Fibroblast of skin of scalp (primary cell): ENCODE data around the gene PPP1R11. TPM values are rescaled to one million over a fixed set of nuclear protein-coding genes. Genes with fewer than 3 reads are reported as not detected.
A peak's percentile ranks its signal among the peaks of the same experiment; 100 is the strongest.
"Not testable (repeated sequence)": the region's sequence is repeated elsewhere in the genome, so short reads cannot be mapped to it uniquely, and the experiment has no call there.

ENCODE experiments used
- DNase-seq: peaks from one replicate; pipeline ENCODE4 v3.0.0-alpha.2; 2013
- polyA plus RNA-seq, 2 experiments: library from polyadenylated mRNA; unstranded; fragments of 120-200 nt; gene quantifications; one replicate each; pipeline ENCODE4 v1.2.1, GENCODE V29; 2013; ENCODE audit not compliant: insufficient read length in 2 of 2

The PPP1R11 gene
- polyA plus RNA-seq (2013, experiment 1 of 2; ENCODE audit: insufficient read length), result 61.7 TPM
- polyA plus RNA-seq (2013, experiment 2 of 2; ENCODE audit: insufficient read length), result 62.3 TPM

- DNase-seq, result peak; percentile 99
Observed at GRCh38 chr6:30066577-30067459, at the start of gene PPP1R11. Gene PPP1R11 (plus strand): TSS chr6:30067198. CDS start chr6:30067411, 213 bp downstream.

- no peak for DNase-seq
Observed at GRCh38 chr6:30019819-30020218, 47.2 kb upstream of the PPP1R11 start.

GRCh38 chr6:30020626-30021025, 46.4 kb upstream of the PPP1R11 start:
- no peak for DNase-seq

GRCh38 chr6:30022189-30022588, 44.8 kb upstream of the PPP1R11 start:
- DNase-seq, result no peak

GRCh38 chr6:30022712-30023111, 44.3 kb upstream of the PPP1R11 start:
- not testable (repeated sequence) for DNase-seq

- DNase-seq, result no peak
Observed at GRCh38 chr6:30025186-30025585, 41.8 kb upstream of the PPP1R11 start.

- no peak for DNase-seq
Observed at GRCh38 chr6:30029588-30029987, 37.4 kb upstream of the PPP1R11 start.

- no peak for DNase-seq
Observed at GRCh38 chr6:30031381-30031780, 35.6 kb upstream of the PPP1R11 start.

- DNase-seq, result peak; percentile 12
Observed at GRCh38 chr6:30033440-30033839, 33.6 kb upstream of the PPP1R11 start.

- DNase-seq, result no peak
Observed at GRCh38 chr6:30035784-30036183, 31.2 kb upstream of the PPP1R11 start.

- DNase-seq, result peak; percentile 22
Observed at GRCh38 chr6:30037182-30037788, 29.7 kb upstream of the PPP1R11 start.

GRCh38 chr6:30041221-30041620, 25.8 kb upstream of the PPP1R11 start:
- DNase-seq, result no peak

- no peak for DNase-seq
Observed at GRCh38 chr6:30041821-30042220, 25.2 kb upstream of the PPP1R11 start.

- no peak for DNase-seq
Observed at GRCh38 chr6:30042476-30042875, 24.5 kb upstream of the PPP1R11 start.

GRCh38 chr6:30042914-30043313, 24.1 kb upstream of the PPP1R11 start:
- DNase-seq, result no peak

- no peak for DNase-seq
Observed at GRCh38 chr6:30043744-30044143, 23.3 kb upstream of the PPP1R11 start.

GRCh38 chr6:30044630-30045029, 22.4 kb upstream of the PPP1R11 start:
- peak; percentile 72 for DNase-seq

GRCh38 chr6:30047220-30047619, 19.8 kb upstream of the PPP1R11 start:
- no peak for DNase-seq

GRCh38 chr6:30053682-30054081, 13.3 kb upstream of the PPP1R11 start:
- no peak for DNase-seq

GRCh38 chr6:30055513-30055912, 11.5 kb upstream of the PPP1R11 start:
- DNase-seq, result no peak

- DNase-seq, result peak; percentile 22
Observed at GRCh38 chr6:30060606-30061091, 6.3 kb upstream of the PPP1R11 start.

GRCh38 chr6:30061092-30061857, 5.7 kb upstream of the PPP1R11 start, which contains the start of gene POLR1H:
Gene POLR1H (plus strand): TSS chr6:30061265. CDS start chr6:30061525, 260 bp downstream.
- DNase-seq, result peak; percentile 97
